Stimulated activated CD4-positive, alpha-beta T cell treated with anti-CD3 and anti-CD28 coated beads, Interleukin-12 subunit alpha, Interleukin-12 subunit beta, amount 100 ng/mL, for 48 hours (primary cell): ENCODE measurements around the gene TLE2.

Experiments used
- DNase-seq, 3 donors: peaks; one replicate each; pipeline ENCODE4 v3.0.0-alpha.2; 2020; ENCODE audit warnings: low read depth in 2 of 3, low spot score in 1 of 3

Gene TLE2

GRCh38 chr19:3029065-3029923 lies at the start of gene TLE2:
Gene TLE2 (minus strand): TSS chr19:3029280. CDS start chr19:3028904, 376 bp downstream.
- DNase-seq = no peak

DNA sequence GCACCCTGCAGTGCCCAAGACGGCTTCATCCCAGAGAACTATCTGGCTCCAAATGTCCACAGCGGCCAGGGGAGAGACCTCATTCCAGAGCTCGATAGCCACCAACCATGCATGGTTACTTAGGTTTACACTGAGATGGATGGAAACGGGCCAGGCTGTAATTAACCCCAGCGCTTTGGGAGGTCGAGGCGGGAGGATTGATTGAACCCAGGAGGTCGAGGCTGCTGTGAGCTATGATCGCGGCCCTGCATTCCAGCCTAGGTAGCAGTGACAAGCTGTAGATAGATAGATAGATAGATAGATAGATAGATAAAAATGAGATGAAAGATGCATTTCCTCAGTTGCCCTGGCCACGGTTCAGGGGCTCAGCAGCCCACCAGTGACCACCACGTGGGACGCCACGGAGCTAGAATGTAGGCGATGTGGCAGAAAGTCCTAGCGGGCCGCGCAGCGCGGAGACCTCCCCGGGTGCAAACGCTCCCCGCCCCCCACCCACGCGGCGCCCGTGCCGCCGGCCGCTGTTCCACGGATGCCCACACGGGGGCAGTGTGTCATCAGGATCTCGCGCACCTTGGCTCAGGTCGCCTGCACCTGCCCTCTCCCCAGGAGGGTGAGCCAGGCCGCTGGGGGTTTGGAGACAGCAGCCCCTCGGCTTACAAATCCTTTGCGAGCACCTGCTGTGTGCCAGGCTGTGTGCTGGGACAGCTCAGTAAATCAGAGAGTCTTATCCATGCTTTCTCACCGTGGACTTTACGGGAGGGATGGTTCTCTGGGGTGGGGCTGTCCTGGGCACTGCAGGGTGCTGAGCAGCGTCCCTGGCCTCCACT lies 46.7 kb upstream of the TLE2 start:
- peak; percentile 61 to 86 (median 68) for DNase-seq

DNA sequence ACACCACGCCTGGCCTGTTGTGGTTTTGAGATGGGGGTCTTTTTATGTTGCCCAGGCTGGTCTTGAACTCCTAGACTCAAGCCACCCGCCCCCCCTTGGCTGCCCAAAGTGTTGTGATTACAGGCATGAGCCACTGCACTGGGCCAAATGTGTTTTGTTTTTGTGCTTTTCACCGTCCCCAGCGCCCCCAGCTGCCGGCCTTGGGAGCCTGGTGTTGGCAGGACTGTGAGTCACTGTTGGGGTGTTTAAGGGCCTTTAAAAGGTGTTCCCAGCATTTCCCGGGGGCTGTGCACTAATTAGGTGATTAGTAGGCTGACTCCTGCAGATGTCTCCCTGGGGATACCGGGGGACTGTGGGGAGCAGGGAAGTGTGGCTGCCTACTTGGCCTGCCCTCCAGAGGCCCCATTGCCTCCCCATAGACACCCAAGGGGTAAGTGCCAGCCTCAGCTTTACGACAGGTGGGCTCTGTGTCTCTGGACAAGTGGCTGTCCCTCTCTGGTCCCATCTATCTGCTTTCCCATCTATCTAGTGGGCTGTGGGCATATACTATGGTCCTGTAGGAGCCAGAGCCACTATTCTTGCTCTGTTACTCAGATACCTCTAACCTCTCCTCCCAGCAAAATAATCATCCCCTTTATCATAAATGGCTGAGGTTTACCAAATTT lies 45.0 kb upstream of the TLE2 start:
- DNase-seq = no peak

- no peak for DNase-seq
These were observed 44.1 kb upstream of the TLE2 start for GRCh38 chr19:3073159-3073563.

DNA sequence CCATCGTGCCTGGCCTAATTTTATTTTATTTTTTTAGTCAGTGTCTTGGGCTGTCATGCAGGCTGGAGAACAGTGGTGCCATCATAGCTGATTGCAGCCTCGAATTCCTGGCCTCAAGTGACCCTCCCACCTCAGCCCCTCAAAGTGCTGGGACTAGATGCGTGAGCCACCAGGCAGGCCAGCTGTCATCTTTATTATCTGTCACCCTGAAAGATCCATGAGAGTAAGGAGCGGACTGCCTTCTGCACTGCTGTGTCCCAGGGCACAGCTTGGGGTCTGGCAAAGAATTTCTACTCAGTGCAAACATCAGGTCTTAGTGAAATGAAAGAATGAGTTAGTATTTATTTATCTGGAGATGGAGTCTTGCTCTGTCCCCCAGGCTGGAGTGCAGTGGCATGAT lies 42.7 kb upstream of the TLE2 start:
- no peak for DNase-seq

DNA sequence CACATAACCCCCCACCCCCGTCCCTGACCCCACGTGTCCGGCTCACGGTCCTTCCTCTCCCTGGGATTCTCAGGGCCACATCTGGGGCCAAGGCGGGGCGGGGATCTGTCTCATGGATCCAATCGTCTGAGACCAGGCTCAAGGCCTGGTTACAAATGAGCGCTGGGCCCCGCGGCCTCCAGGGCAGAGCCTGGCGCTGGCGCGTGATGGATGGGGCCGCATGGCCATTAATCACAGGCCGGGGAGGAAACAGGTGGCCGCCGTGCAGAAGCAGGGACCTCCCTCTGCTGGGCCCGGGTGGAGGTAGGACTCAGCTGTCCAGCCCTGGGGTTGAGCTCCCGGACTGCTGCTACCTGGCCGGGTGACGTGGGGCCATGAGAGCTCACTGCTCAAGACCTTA lies 39.0 kb upstream of the TLE2 start:
- DNase-seq = no peak

GRCh38 chr19:3067563-3067962 lies 38.5 kb upstream of the TLE2 start:
- no peak for DNase-seq

GRCh38 chr19:3066482-3067049 lies 37.5 kb upstream of the TLE2 start:
- DNase-seq = no peak

GRCh38 chr19:3065675-3066357 lies 36.7 kb upstream of the TLE2 start:
- DNase-seq = no peak

- no peak for DNase-seq
These were observed 34.9 kb upstream of the TLE2 start for GRCh38 chr19:3064011-3064330.

GRCh38 chr19:3062165-3063105 lies 33.4 kb upstream of the TLE2 start, which contains the start of gene TLE5:
Gene TLE5 (minus strand): TSS chr19:3062495. CDS start chr19:3062200, 295 bp downstream.
- DNase-seq = peak; percentile 25 to 63 (median 50)

GRCh38 chr19:3061182-3062161 lies 32.4 kb upstream of the TLE2 start:
- DNase-seq = peak in 1 of 3 donors; percentile 34

GRCh38 chr19:3060857-3061181 lies 31.7 kb upstream of the TLE2 start:
- no peak for DNase-seq

DNA sequence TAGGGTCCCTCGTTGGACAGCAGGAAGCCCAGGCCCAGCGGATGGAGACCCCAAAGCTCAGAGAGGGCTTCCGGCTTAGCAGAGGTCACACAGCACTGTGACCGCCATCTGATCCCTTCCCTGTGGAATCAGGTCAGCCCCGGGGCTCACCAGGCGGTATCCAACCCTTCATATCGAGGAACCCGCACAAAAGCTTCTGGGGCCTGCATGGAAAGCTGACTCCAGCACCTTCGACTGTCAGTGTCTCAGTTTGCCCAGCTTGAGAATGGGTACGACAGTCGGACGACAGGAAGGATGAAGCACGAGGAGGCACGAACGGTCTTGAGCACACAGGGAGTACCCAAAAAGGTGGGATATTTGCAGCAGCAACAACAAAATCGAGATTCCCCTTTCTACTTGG lies 30.6 kb upstream of the TLE2 start:
- no peak for DNase-seq

DNA sequence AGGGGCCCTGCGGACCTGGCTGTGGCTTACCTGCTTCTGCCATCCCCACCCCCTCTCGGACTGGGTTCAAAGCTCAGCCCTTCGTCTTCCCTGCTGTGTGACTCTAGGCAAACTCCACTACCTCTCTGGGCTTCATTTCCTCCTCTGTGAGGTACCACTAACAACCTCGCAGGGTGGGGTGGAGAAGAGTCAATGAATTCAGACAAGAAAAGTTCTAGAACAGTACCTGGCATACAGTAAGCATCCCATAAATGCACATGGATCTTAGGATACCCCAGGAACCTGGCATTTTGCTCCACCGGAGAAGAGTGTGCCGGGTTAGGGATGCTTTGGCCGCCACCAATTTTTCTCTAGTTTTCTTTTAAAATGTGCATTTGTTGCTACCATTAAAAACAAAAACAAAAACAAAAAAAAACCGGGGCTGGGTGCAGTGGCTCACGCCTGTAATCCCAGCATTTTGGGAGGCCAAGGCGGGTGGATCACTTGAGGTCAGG lies 29.8 kb upstream of the TLE2 start:
- DNase-seq = no peak

GRCh38 chr19:3058009-3058820 lies 29.1 kb upstream of the TLE2 start:
- DNase-seq = no peak

DNA sequence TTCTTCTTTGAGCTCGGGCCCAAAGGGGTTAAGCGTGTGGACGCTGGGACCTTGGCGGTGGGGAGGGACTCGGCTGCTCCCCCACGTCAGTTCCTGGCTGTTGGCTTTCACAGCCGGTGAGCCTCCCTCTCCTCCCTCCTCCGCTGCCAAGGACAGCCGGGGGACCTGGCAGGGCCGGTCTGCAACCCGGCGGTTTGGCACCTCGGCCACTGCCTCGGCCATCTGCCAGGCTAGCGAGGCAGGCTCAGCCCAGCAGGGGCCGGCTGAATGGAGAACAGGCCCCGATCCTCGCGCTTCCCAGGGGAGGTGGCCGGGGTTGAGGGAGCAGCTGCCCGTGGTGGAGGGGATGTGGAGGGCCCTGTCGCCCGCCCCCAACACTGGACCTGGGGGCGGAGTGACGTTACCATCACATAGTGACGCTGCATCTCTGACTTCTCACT lies 28.2 kb upstream of the TLE2 start:
- no peak for DNase-seq
